A172 (cell line): Measurements from ENCODE around the gene TTC7B. TPM values are rescaled to one million over a fixed set of nuclear protein-coding genes. Genes with fewer than 3 reads are reported as not detected.
A peak's percentile ranks its signal among the peaks of the same experiment; 100 is the strongest.

Experiments used
- DNase-seq: peaks from one replicate; pipeline ENCODE4 v3.0.0-alpha.2; 2015; ENCODE audit warnings: low spot score
- total RNA-seq: library from RNA; depleted of rRNA; stranded (reverse); fragments of >200 nt; shearing (Covaris generic); gene quantifications from 2 replicates; pipeline ENCODE4 v1.2.3, GENCODE V29; 2014

Gene TTC7B
- total RNA-seq, 1 experiment from 2014 or later = 40.2 TPM

DNA sequence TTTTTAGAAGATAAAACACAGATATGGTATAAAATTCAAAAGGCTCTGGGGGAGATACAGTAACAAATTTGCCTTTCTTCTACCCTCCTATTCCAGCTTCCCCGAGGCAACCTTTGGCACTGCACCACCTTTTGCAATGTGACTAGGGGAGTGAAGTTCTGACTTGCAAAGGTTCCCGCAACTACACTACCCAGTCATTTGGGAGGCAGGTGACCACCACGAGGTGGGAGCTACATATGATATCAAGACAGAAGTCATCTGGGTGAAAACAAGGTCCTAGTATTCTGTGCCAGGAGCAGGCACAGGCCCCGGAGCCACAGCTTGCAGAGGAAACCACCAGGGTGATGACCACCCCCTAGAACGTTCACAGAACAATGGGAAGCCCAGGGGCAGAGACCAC is 141.5 kb downstream of the TTC7B start:
- DNase-seq = no peak

GRCh38 chr14:90674043-90674670 is 142.1 kb downstream of the TTC7B start:
- DNase-seq = no peak

DNA sequence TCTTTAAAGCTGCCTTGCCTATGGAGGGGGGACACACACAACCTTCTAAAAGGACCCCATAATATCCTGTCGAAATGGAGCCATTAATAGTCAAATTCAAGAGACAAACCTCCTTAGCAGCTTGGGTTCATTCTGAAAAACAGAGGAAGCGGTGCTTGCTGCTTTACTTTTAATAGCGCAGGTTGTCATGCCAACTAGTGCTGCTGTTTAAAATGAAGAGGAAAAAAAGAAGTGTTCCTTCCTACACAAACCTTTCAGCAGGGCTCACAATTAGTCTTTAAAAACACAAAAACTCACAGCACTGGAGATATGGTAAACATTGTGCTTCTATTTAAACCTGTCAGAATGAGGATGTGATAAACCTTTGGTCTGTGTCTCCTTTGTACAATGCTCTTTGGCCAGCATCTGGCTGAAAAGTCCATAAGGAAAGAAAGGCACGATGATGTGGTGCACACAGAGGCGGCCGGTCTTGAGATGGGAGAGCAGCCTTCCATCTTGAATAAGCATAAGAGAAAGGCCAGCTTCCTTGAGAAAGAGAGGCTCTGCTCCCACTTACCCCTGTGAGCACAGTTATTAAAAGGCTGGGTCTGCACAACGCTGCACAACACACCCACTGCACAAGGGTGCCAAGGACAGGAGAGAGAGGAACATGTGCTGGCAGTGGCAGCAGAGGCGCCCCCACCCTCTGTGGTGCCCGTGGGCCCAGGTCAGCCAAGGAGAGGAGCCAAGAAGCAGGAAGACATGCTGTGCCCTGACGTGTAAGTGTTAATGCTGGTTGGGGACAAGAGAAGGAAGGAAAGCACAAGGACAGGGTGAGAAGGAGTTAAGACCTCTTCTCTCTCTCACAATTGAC is 144.6 kb downstream of the TTC7B start:
- no peak for DNase-seq

DNA sequence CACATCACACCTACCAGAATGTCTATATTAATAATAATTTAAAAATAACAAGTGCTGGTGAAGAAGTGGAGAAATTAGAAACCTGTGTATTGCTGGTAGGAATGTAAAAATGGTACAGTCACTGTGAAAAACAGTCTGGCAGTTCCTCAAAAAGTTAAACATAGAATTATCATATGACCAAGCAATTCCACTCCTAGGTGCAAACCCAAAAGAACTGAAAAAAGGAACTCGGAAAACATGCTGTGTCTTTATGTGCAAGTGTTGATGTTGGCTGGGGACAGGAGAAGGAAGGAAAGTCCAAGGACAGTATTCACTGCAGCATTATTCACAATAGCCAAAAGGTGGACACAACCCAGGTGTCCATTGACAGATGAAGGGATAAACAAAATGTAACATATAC is 146.5 kb downstream of the TTC7B start:
- DNase-seq = no peak

DNA sequence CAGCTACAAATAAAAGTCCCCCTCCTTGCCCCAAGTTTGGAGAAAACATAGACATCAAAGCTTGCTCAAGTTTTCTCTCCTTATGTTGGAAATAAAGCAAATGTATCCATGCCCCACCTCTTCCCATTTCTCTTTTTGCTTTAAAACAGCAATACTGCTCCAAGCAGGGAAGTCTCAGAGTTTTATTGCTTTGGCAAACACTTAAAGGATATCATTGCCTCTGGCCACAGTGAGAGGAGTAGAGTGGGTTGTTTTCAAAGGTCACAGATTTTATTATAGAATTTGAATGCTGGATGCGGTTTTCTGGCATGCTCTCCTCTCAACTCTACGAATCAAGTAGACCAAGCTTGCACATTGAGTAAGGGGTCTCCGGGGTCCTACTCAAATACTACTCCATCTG is 149.7 kb downstream of the TTC7B start:
- DNase-seq = no peak

DNA sequence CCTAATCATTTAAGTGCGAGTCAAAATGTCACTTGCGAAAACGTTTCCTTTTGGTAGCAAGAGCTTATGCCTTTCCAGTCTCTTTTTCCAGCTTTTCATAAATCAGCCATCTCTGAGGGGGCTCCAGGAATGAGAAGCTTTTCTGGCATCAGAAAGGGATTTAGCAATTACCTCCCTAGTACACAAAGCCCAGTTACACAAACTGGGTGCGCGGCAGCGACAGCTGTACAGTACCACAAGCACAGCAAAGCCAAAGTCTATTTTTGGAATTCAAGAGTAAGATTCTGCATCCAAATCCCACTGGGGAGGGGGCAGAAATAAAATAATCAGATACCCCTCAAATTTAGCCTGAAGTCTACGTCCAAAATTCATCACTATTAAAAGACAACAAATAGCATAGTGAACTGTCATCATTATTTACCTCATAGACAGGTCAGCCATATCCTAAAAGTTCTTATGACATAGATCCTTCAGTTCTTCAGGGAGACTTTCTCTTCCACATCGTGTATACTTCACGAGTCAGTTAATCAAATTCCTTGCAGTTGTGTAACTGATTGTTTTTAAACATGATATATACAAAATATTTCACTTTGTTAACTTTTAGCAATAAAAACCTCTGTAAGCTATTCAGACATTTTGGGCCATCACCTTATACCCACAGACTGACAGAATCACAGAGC is 150.8 kb downstream of the TTC7B start:
- DNase-seq = no peak

DNA sequence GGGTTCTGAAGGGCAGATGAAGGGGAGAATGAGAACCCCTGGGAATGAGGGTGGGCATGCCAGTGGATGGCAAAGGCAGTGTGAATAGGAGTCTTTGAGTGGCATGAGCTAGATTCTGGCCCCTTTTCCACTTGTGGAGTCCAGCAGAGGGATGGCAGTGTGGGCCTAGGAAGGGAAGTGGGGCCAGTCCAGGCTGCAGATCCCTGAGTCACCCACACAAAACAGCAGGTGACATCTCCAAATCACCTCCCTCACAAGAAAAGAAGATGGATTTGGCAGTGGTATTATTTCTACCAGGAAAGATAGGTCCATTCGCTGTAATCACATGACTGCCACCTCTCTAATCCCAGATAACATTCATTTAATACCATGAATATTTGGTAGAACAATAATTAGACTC is 151.3 kb downstream of the TTC7B start:
- no peak for DNase-seq

DNA sequence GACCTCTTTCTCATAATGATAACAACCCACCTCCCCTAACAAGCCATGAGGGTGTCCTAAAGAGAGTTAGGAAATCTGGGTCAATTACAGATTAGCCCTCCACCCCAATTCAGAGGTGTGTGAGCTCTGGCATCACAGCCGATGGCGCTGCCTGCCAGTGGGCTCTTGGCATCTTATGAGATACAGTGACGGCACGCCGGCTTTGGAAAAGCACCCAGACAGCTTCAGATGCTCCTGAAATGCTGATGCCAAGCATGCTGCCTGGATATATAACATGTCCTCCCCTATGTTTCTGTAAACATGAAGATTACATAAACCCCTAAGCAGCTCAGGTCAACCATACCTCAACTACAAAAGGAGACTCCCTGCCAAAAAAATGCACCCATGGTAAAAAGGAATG is 152.6 kb downstream of the TTC7B start:
- DNase-seq = no peak

GRCh38 chr14:90663140-90663539 is 153.1 kb downstream of the TTC7B start:
- DNase-seq = no peak

- DNase-seq = no peak
Measured at GRCh38 chr14:90661866-90662265, 154.4 kb downstream of the TTC7B start.

GRCh38 chr14:90660865-90661570 is 155.2 kb downstream of the TTC7B start:
- DNase-seq = no peak

- no peak for DNase-seq
Measured at GRCh38 chr14:90659156-90659555, 157.1 kb downstream of the TTC7B start.

DNA sequence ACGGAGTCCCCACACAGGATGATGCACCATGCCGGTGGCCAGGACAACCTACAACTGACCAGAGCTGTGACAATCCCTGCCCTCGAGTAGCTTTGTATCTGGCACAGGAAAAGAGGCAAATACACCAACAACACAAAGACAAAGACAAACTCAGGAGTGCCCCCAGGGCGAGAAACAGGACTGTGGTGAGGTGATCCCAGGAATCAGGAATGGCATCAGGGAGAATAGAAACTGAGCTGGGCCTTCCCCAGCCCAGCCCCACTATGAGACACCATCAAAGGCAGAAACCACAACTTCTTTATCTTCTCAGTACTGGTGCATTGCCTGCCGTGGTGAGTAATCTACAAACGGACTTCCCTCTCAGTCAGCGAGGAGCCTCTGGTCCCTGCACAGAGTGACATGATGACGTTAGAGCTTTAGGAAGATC is 157.7 kb downstream of the TTC7B start:
- DNase-seq = peak; percentile 91

GRCh38 chr14:90656973-90657372 is 159.3 kb downstream of the TTC7B start:
- no peak for DNase-seq

DNA sequence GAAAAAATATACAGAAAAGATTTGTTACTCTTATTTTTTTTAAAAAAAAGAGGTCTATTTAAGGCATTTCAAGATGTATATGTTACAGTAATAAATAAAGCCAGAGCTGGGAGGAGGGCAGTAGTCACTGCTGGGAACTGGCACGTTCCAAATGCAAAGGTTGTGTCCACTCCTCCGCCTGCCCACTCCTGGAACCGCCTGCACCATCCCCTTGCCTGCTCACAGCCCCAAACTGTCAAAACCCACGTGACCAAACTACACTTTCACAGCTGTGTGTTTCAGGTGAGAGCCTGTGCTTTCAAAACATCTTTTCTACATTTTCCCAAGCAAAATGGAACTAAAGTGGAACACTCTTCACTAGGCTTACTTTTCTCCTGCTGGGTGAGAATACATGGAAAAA is 160.4 kb downstream of the TTC7B start:
- no peak for DNase-seq

- peak; percentile 51 for DNase-seq
Measured at GRCh38 chr14:90654831-90655276, 161.4 kb downstream of the TTC7B start.

GRCh38 chr14:90652626-90653025 is 163.6 kb downstream of the TTC7B start:
- no peak for DNase-seq

DNA sequence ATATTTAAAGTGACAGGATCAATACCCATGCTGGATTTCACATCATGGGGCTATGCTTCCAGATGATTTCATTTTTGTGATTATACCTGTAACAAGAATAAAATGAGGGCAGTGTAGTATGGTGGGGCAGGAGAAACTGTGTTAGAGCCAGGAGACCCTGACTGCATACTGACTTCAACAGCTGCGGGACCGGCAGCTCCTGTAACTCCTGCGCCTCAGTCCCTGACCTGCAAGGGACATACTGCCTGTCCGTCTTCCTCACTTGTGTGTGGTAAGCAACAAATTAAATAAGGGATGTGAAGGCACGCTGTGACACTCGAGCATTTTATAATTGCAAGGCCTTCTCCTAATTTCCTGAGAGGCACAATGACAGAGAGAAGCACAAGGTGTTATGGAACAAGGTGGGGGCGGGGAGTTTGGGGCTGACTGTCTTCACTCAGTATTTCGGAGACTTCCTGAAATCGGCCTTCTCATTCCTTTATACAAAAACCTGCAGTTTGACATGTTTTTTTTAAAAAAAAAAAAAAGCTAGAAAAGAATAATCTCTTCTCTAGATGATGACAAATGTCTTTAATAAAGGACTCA is 164.2 kb downstream of the TTC7B start:
- no peak for DNase-seq

DNA sequence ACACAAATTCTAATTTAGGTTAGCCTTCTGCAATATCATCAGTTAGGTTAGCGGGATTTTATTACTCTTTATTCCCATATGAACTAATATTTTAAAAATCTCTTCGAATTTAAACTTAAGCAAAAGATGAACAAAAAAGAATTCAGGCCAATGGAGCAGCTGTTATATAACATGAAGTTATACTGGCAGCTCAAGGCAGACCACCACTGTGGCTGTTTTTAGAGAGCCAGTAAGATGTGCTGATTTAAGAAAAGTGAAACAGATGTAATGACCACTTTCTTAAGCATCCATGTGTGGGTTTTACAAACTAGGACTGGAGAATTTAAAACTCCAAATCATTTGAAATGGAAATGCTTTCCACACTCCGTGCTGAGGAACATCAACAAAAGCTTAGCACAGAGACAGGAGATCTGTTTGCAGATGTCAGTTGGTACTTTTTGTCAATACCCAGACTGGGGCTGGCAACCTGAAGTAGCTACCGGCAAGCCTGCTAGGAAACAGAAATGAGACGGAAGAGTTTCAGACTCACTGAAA is 164.9 kb downstream of the TTC7B start:
- no peak for DNase-seq

DNA sequence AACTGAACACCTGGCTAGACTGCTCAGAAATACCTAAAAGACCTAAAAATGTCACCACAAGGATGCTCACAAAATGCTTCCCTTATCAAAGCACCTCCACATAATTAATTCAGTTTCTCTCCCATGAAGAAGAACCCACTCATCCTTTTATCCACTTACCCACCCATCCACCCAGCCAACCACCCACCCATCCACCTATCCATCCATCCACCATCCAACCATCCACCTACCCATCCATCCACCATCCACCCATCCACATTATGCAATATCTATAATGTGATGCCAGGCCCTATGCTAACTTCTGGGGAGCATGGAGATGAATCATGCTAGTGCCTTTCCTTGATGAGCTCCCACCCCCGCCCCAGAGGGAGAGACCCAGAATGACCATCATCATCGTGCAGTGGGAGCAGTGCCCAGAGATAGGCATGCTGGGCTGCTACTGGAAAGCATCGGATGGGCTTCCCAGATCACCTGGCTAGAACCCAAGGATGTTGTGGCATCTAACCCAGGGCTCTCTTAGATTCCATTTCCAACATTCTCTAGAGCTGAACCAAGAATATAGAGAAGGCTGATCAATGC is 166.6 kb downstream of the TTC7B start:
- DNase-seq = no peak

DNA sequence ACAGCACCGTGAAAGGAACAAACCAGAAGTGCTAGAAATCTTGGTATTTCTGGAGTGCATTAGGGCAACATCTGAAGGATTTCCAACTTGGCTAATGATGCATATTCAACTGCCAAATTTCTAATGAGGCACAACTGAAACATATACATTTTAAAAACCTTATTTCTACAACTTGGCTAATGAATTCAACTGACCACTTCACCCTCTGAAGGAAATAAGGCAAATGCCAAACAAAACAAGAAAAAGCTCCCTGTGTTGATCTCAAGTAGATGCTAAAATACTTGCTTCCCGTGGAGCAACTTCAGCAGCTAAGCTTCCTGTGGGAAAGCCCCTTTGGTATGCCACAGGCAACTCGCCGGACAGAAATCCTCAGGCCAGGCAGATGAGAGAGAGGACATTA is 167.1 kb downstream of the TTC7B start:
- DNase-seq = no peak
